Esophagus squamous epithelium (tissue), 4 donors: ENCODE measurements around the gene CRYBG2.
"Not testable (repeated sequence)": the region's sequence is repeated elsewhere in the genome, so short reads cannot be mapped to it uniquely, and the experiment has no call there.

Source experiments
- POLR2A ChIP-seq, 4 donors: fragments of 450-650 bp; IDR thresholded peaks; one replicate each; pipeline ENCODE4 v1.6.1; 2017; ENCODE audit warnings: antibody characterized with exemption in 4 of 4, mild to moderate bottlenecking in 4 of 4, moderate library complexity in 3 of 4
- TF ChIP-seq, protein P1 (sequence below), 6 experiments: fragments of 450-650 bp in 4 of 6; fragments of 200-600 bp in 2 of 6; sonication (generic) in 2 of 6; IDR thresholded peaks; one replicate each; pipeline ENCODE4 v1.5.1; 2016 to 2019; ENCODE audit warnings: antibody characterized with exemption in 6 of 6, mild to moderate bottlenecking in 4 of 6, moderate library complexity in 4 of 6

DNA sequence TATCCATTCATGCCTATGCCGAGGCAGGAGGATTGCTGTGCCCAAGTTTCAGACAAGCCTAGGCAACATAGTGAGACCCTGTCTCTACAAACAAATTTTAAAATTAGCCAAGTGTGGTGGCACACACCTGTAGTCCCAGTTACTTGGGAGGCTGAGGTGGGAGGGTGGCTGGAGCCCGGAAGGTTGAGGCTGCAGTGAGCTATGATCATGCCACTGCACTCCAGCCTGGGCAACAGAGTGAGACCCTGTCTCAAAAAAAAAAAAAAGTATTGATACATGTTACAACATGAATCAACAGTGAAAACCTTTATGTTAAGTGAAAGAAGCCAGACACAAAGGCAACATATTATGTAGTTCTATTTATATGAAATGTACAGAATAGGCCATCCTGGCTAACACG lies 31.1 kb upstream of the CRYBG2 start:
- TF ChIP-seq, protein P1, sequence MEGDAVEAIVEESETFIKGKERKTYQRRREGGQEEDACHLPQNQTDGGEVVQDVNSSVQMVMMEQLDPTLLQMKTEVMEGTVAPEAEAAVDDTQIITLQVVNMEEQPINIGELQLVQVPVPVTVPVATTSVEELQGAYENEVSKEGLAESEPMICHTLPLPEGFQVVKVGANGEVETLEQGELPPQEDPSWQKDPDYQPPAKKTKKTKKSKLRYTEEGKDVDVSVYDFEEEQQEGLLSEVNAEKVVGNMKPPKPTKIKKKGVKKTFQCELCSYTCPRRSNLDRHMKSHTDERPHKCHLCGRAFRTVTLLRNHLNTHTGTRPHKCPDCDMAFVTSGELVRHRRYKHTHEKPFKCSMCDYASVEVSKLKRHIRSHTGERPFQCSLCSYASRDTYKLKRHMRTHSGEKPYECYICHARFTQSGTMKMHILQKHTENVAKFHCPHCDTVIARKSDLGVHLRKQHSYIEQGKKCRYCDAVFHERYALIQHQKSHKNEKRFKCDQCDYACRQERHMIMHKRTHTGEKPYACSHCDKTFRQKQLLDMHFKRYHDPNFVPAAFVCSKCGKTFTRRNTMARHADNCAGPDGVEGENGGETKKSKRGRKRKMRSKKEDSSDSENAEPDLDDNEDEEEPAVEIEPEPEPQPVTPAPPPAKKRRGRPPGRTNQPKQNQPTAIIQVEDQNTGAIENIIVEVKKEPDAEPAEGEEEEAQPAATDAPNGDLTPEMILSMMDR (IDR thresholded peaks at IDR 0.05), result not testable (repeated sequence)
- TF ChIP-seq POLR2A (IDR thresholded peaks at IDR 0.05), result not testable (repeated sequence)
